HepG2 (cell line): ENCODE measurements around the gene CCDC57. TPM values are rescaled to one million over a fixed set of nuclear protein-coding genes. Genes with fewer than 3 reads are reported as not detected.

Experiments used
- ARNT2 ChIP-seq: sonication (generic); formaldehyde crosslinking; IDR thresholded peaks from 2 replicates; pipeline ENCODE4 v1.8.0; 2022; ENCODE audit warnings: mild to moderate bottlenecking, low read depth, missing genetic modification reagents, moderate library complexity
- ARNTL ChIP-seq: sonication (generic); formaldehyde crosslinking; IDR thresholded peaks from 2 replicates; pipeline ENCODE4 v1.4.0; 2020; ENCODE audit warnings: mild to moderate bottlenecking, missing genetic modification reagents
- BORCS8-MEF2B ChIP-seq: sonication (generic); formaldehyde crosslinking; IDR thresholded peaks from 2 replicates; pipeline ENCODE4 v1.8.0; 2022; ENCODE audit warnings: mild to moderate bottlenecking, missing genetic modification reagents
- CCDC6 ChIP-seq: sonication (generic); formaldehyde crosslinking; IDR thresholded peaks from 2 replicates; pipeline ENCODE4 v1.8.1; 2022; ENCODE audit warnings: mild to moderate bottlenecking, missing genetic modification reagents, moderate library complexity
- CHD2 ChIP-seq: IDR thresholded peaks from 2 replicates; pipeline ENCODE4 v1.6.1; 2011; ENCODE audit warnings: low read depth, low read length, improper control_type of control experiment
- CSRNP2 ChIP-seq: sonication (generic); formaldehyde crosslinking; conservative IDR thresholded peaks from 2 replicates; pipeline ENCODE4 v1.8.0; 2022; ENCODE audit warnings: low read depth, missing genetic modification reagents
- E2F5 ChIP-seq: sonication (generic); formaldehyde crosslinking; conservative IDR thresholded peaks from 2 replicates; pipeline ENCODE4 v1.4.0; 2020; ENCODE audit warnings: missing genetic modification reagents
- ESRRA ChIP-seq: sonication (generic); formaldehyde crosslinking; IDR thresholded peaks from 2 replicates; pipeline ENCODE4 v1.5.1; 2020; ENCODE audit warnings: mild to moderate bottlenecking, low read depth, missing genetic modification reagents
- EZH2 ChIP-seq: conservative IDR thresholded peaks from 2 replicates; pipeline ENCODE4 v1.6.1; 2012; ENCODE audit warnings: mild to moderate bottlenecking, low read depth, low read length, moderate library complexity
- GATA4 ChIP-seq: sonication (generic); IDR thresholded peaks from 2 replicates; pipeline ENCODE4 v1.6.1; 2016; ENCODE audit warnings: antibody characterized with exemption, low read depth, borderline replicate concordance
- GZF1 ChIP-seq: sonication (generic); formaldehyde crosslinking; IDR thresholded peaks from 2 replicates; pipeline ENCODE4 v1.5.1; 2020; ENCODE audit warnings: mild to moderate bottlenecking, missing genetic modification reagents
- HNF4A ChIP-seq: sonication (generic); formaldehyde crosslinking; IDR thresholded peaks from 2 replicates; pipeline ENCODE4 v1.4.0; 2020; ENCODE audit warnings: missing genetic modification reagents
- KLF11 ChIP-seq: IDR thresholded peaks from 2 replicates; pipeline ENCODE4 v1.6.1; 2016; ENCODE audit warnings: missing compliant biosample characterization
- NCOA2 ChIP-seq: sonication (generic); formaldehyde crosslinking; IDR thresholded peaks from 2 replicates; pipeline ENCODE4 v1.8.0; 2022; ENCODE audit warnings: inconsistent platforms
- PHF8 ChIP-seq: sonication (generic); formaldehyde crosslinking; IDR thresholded peaks from 2 replicates; pipeline ENCODE4 v1.5.0; 2020; ENCODE audit warnings: missing genetic modification reagents
- POLR2AphosphoS5 ChIP-seq: IDR thresholded peaks from 2 replicates; pipeline ENCODE4 v1.6.1; 2012; ENCODE audit warnings: low read depth, low read length
- SIX4 ChIP-seq: sonication (generic); formaldehyde crosslinking; IDR thresholded peaks from 2 replicates; pipeline ENCODE4 v1.4.0; 2020; ENCODE audit warnings: missing genetic modification reagents
- SP2 ChIP-seq: sonication (generic); formaldehyde crosslinking; IDR thresholded peaks from 2 replicates; pipeline ENCODE4 v1.5.1; 2020; ENCODE audit warnings: mild to moderate bottlenecking, missing genetic modification reagents
- THAP9 ChIP-seq: sonication (generic); formaldehyde crosslinking; IDR thresholded peaks from 2 replicates; pipeline ENCODE4; 2020; ENCODE audit warnings: missing genetic modification reagents, mild to moderate bottlenecking, borderline replicate concordance
- ZIK1 ChIP-seq: sonication (generic); formaldehyde crosslinking; IDR thresholded peaks from 2 replicates; pipeline ENCODE4 v1.5.0; 2020; ENCODE audit warnings: mild to moderate bottlenecking, low read depth, missing genetic modification reagents, borderline replicate concordance
- ZNF567 ChIP-seq: sonication (generic); formaldehyde crosslinking; IDR thresholded peaks from 2 replicates; pipeline ENCODE4 v1.8.1; 2023; ENCODE audit warnings: mild to moderate bottlenecking, missing genetic modification reagents, borderline replicate concordance
- ZNF800 ChIP-seq: sonication (generic); formaldehyde crosslinking; IDR thresholded peaks from 2 replicates; pipeline ENCODE4 v1.4.0; 2020; ENCODE audit warnings: missing genetic modification reagents
- ZSCAN25 ChIP-seq: sonication (generic); formaldehyde crosslinking; IDR thresholded peaks from 2 replicates; pipeline ENCODE4 v1.8.0; 2022; ENCODE audit warnings: mild to moderate bottlenecking, missing genetic modification reagents
- polyA plus RNA-seq, 8 experiments: library from polyadenylated mRNA; depleted of rRNA in 3 of 8; stranded (reverse) in 7 of 8; unstranded in 1 of 8; fragments of >200 nt; fragmentation: Illumina TruSeq in 4 of 8; extraction: Trizol in 4 of 8; gene quantifications; 2 replicates each; pipeline versions ENCODE4 v1.2.1 to v1.2.3, GENCODE V29; 2011 to 2016; ENCODE audit warnings: low read depth in 4 of 8, missing spikeins in 1 of 8, mixed read lengths in 1 of 8; ENCODE audit not compliant: insufficient read depth in 1 of 8
- total RNA-seq, 5 experiments: library from RNA; depleted of rRNA; stranded (reverse); fragments of >200 nt; fragmentation: Illumina TruSeq; extraction: Trizol; gene quantifications; 2 replicates each; pipeline ENCODE4 v1.2.3, GENCODE V29; 2016; ENCODE audit warnings: low read depth in 1 of 5

CCDC57 gene
- total and polyA plus RNA-seq, 2 of the 13 experiments (the other 11 are each of a cell fraction or from before 2014, with no cell fraction given), result 59.3 to 59.9 TPM

GRCh38 chr17:82228278-82228841 lies 15.7 kb upstream of the CCDC57 start (continued):
- TF ChIP-seq ZNF567 (CRISPR knock-in tag) (no peak), ZSCAN25 (peak; percentile 77), ZNF800 (CRISPR knock-in tag) (peak; percentile 50; the same call in 1 of the 2 replicates), E2F5 (CRISPR knock-in tag) (peak; percentile 45; the same call in 1 of the 2 replicates), CHD2 (no peak), POLR2AphosphoS5 (no peak), CSRNP2 (CRISPR knock-in tag) (peak; percentile 88), ARNT2 (CRISPR knock-in tag) (peak; percentile 56; the same call in 1 of the 2 replicates), SP2 (CRISPR knock-in tag) (no peak), BORCS8-MEF2B (CRISPR knock-in tag) (no peak; the same call in 1 of the 2 replicates), GZF1 (CRISPR knock-in tag) (no peak), SIX4 (CRISPR knock-in tag) (no peak), KLF11 (CRISPR knock-in tag) (no peak), HNF4A (CRISPR knock-in tag) (no peak), ARNTL (CRISPR knock-in tag) (no peak; the same call in none of the 2 replicates), GATA4 (no peak), CCDC6 (CRISPR knock-in tag) (no peak), ZIK1 (CRISPR knock-in tag) (no peak), EZH2 (no peak), NCOA2 (CRISPR knock-in tag) (no peak), PHF8 (CRISPR knock-in tag) (peak; percentile 73; the same call in 1 of the 2 replicates), ESRRA (0 out of 2 replicates have a peak, but pooled peaks have one; percentile 7), THAP9 (CRISPR knock-in tag) (no peak)
